Measurements from ENCODE around the gene RFPL1. TPM values are rescaled to one million over a fixed set of nuclear protein-coding genes. Genes with fewer than 3 reads are reported as not detected.
A peak's percentile ranks its signal among the peaks of the same experiment; 100 is the strongest.

Gene RFPL1
- total and polyA plus RNA-seq, 2 experiments from 2014 or later: not detected

- H3K4me1 ChIP-seq (ENCODE audit: insufficient read depth): peaks cover 28% of the 10 kb centered on the region
- H3K4me2 ChIP-seq: peak overlapping the region; percentile 87
- H2AFZ ChIP-seq: peak overlapping the region; percentile 94
- ATAC-seq: peak; percentile 52
- peaks cover 15% of the 10 kb centered on the region for H3K36me3 Mint-ChIP-seq (ENCODE audit: low read depth)
- no peaks in the 10 kb centered on the region for H3K9me2 ChIP-seq (ENCODE audit: insufficient read depth)
- H3K4me3 ChIP-seq: peak overlapping the region; percentile 65
- H3K27ac Mint-ChIP-seq: peak overlapping the region; percentile 61; the same call in 1 of the 2 replicates
- peaks cover 41% of the 10 kb centered on the region for H3K4me1 Mint-ChIP-seq
- H3K36me3 ChIP-seq (ENCODE audit: insufficient read depth): no peaks in the 10 kb centered on the region; the same call in 1 of the 2 replicates
- H3F3A ChIP-seq (replicated peaks; ENCODE audit: low read depth): peaks cover 7% of the 10 kb centered on the region; the same call in 1 of the 2 replicates
- H3K79me2 ChIP-seq (replicated peaks; ENCODE audit: insufficient read depth): no peaks in the 10 kb centered on the region
- peak; percentile 92 for DNase-seq (ENCODE audit: low spot score)
- peaks cover 10% of the 10 kb centered on the region; the same call in 2 of the 3 replicates for H3K9me3 Mint-ChIP-seq
- H3K27me3 Mint-ChIP-seq (ENCODE audit: insufficient read depth, low read depth, poor library complexity): peaks cover 59% of the 10 kb centered on the region
- peaks cover 56% of the 10 kb centered on the region for H3K27me3 ChIP-seq (ENCODE audit: insufficient read depth)
- peak overlapping the region; percentile 80 for H3K4me3 Mint-ChIP-seq
- H3K27ac ChIP-seq (ENCODE audit: low read depth): no peak overlapping the region
- no peaks in the 10 kb centered on the region; the same call in 1 of the 2 replicates for H4K20me1 ChIP-seq (replicated peaks; ENCODE audit: insufficient read depth)
- TF ChIP-seq ETS1 (IDR thresholded peaks at IDR 0.05) (0 out of 2 replicates have a peak, but pooled peaks have one; percentile 5), CTCF (conservative IDR thresholded peaks at IDR 0.05; ENCODE audit: low read depth in 2 of 2) (peak in 1 of 2 experiments; percentile 46; a peak in 2 of 4 replicates), CREB1 (CRISPR knock-in tag; IDR thresholded peaks at IDR 0.05; ENCODE audit: low read depth) (no peak)
Observed at GRCh38 chr22:29481265-29482000, 43.0 kb downstream of the RFPL1 start.

- no peak overlapping the region for H2AFZ ChIP-seq
- no peaks in the 10 kb centered on the region; the same call in 1 of the 2 replicates for H4K20me1 ChIP-seq (replicated peaks; ENCODE audit: insufficient read depth)
- peak overlapping the region; percentile 87 for H3K4me2 ChIP-seq
- no peaks in the 10 kb centered on the region for H3K9me2 ChIP-seq (ENCODE audit: insufficient read depth)
- H3K27me3 Mint-ChIP-seq (ENCODE audit: insufficient read depth, low read depth, poor library complexity): peaks cover 52% of the 10 kb centered on the region
- H3K27me3 ChIP-seq (ENCODE audit: insufficient read depth): peaks cover 54% of the 10 kb centered on the region
- H3F3A ChIP-seq (replicated peaks; ENCODE audit: low read depth): peaks cover 7% of the 10 kb centered on the region; the same call in 1 of the 2 replicates
- peaks cover 38% of the 10 kb centered on the region for H3K4me1 Mint-ChIP-seq
- no peak for ATAC-seq
- no peak overlapping the region for H3K27ac ChIP-seq (ENCODE audit: low read depth)
- peaks cover 10% of the 10 kb centered on the region; the same call in 2 of the 3 replicates for H3K9me3 Mint-ChIP-seq
- TF ChIP-seq REST (IDR thresholded peaks at IDR 0.05; ENCODE audit: unreplicated experiment) (no peak), POLR2AphosphoS5 (IDR thresholded peaks at IDR 0.05; ENCODE audit: low read depth) (no peak), EZH2 (IDR thresholded peaks at IDR 0.05; ENCODE audit: low read depth, unreplicated experiment) (no peak), EZH2phosphoT487 (IDR thresholded peaks at IDR 0.05; ENCODE audit: unreplicated experiment) (no peak), ZNF114 (CRISPR knock-in tag; IDR thresholded peaks at IDR 0.05) (no peak), ETS1 (IDR thresholded peaks at IDR 0.05) (no peak), STAT1 (IDR thresholded peaks at IDR 0.05; ENCODE audit: unreplicated experiment) (no peak), JUNB (IDR thresholded peaks at IDR 0.05; ENCODE audit: unreplicated experiment) (no peak), ZNF331 (CRISPR knock-in tag; IDR thresholded peaks at IDR 0.05; ENCODE audit: low read depth) (no peak), CTCF (conservative IDR thresholded peaks at IDR 0.05; ENCODE audit: low read depth in 2 of 2) (no peak)
- H3K4me1 ChIP-seq (ENCODE audit: insufficient read depth): peaks cover 28% of the 10 kb centered on the region
- H3K4me3 ChIP-seq: peak overlapping the region; percentile 65
- H3K36me3 Mint-ChIP-seq (ENCODE audit: low read depth): peaks cover 15% of the 10 kb centered on the region
- peak overlapping the region; percentile 80 for H3K4me3 Mint-ChIP-seq
- no peaks in the 10 kb centered on the region for H3K79me2 ChIP-seq (replicated peaks; ENCODE audit: insufficient read depth)
- H3K27ac Mint-ChIP-seq: no peak overlapping the region
- H3K36me3 ChIP-seq (ENCODE audit: insufficient read depth): peaks cover 3% of the 10 kb centered on the region; the same call in 1 of the 2 replicates
- no peak for DNase-seq (ENCODE audit: low spot score)
Observed at GRCh38 chr22:29482253-29482652, 43.9 kb downstream of the RFPL1 start.
